ENCODE measurements around the gene SH3PXD2A.

- TF ChIP-seq CTCF (IDR thresholded peaks at IDR 0.05): no peak
- no peak for TF ChIP-seq POLR2A (IDR thresholded peaks at IDR 0.05)
Observed at GRCh38 chr10:103578782-103579382, 276.5 kb downstream of the SH3PXD2A start.
